Neural cell (in vitro differentiated cells): ENCODE measurements around the gene DEFB121. TPM values are rescaled to one million over a fixed set of nuclear protein-coding genes. Genes with fewer than 3 reads are reported as not detected.

ENCODE experiments used
- H2AFZ ChIP-seq: fragments of 200-600, 300-800 bp; sonication (generic), shearing (Covaris generic); 2 replicates; pipeline ENCODE4 v1.6.0; 2014; ENCODE audit warnings: low read depth, mild to moderate bottlenecking, antibody characterized with exemption, low read length, moderate library complexity
- H3F3A ChIP-seq: fragments of 200-600 bp; shearing (Covaris generic); 2 replicates; pipeline ENCODE4 v1.6.1; 2016; ENCODE audit warnings: mild to moderate bottlenecking, moderate library complexity, mixed read lengths, antibody characterized with exemption, low read length; ENCODE audit not compliant: insufficient read depth, poor library complexity, severe bottlenecking
- H3K27ac ChIP-seq: fragments of 200-600, 300-800 bp; sonication (generic), shearing (Covaris generic); 2 replicates; pipeline ENCODE4 v1.5.1; 2014; ENCODE audit warnings: mild to moderate bottlenecking, low read length, moderate library complexity
- H3K27me3 ChIP-seq: fragments of 300-800, 200-600 bp; sonication (generic), shearing (Covaris generic); 2 replicates; pipeline ENCODE4 v1.6.0; 2014; ENCODE audit warnings: mild to moderate bottlenecking, low read depth, low read length, moderate library complexity; ENCODE audit not compliant: insufficient read depth
- H3K36me3 ChIP-seq: fragments of 300-800, 200-600 bp; sonication (generic), shearing (Covaris generic); 2 replicates; pipeline ENCODE4 v1.5.1; 2014; ENCODE audit warnings: mild to moderate bottlenecking, antibody characterized with exemption, low read length, moderate library complexity; ENCODE audit not compliant: insufficient read depth
- H3K4me2 ChIP-seq: fragments of 300-800, 200-600 bp; sonication (generic), shearing (Covaris generic); 2 replicates; pipeline ENCODE4 v1.6.0; 2014; ENCODE audit warnings: mild to moderate bottlenecking, low read length
- H3K4me3 ChIP-seq: fragments of 300-800, 200-600 bp; sonication (generic), shearing (Covaris generic); 2 replicates; pipeline ENCODE4 v1.5.1; 2014; ENCODE audit warnings: mild to moderate bottlenecking, low read length, moderate library complexity
- H3K79me2 ChIP-seq: fragments of 200-600 bp; shearing (Covaris generic); replicated peaks from 2 replicates; pipeline ENCODE4 v1.6.0; 2014; ENCODE audit warnings: mild to moderate bottlenecking, low read length, moderate library complexity; ENCODE audit not compliant: insufficient read depth
- H3K9ac ChIP-seq: fragments of 300-800, 200-600 bp; sonication (generic), shearing (Covaris generic); 2 replicates; pipeline ENCODE4 v1.6.1; 2016; ENCODE audit warnings: mild to moderate bottlenecking, low read length, mixed read lengths
- H3K9me2 ChIP-seq: fragments of 200-600 bp; shearing (Covaris generic); 2 replicates; pipeline ENCODE4 v1.6.1; 2016; ENCODE audit warnings: mild to moderate bottlenecking, low read length, mixed read lengths; ENCODE audit not compliant: insufficient read depth
- H3K9me3 ChIP-seq: fragments of 200-600, 300-800 bp; sonication (generic), shearing (Covaris generic); 2 replicates; pipeline ENCODE4 v1.6.1; 2016; ENCODE audit warnings: mild to moderate bottlenecking, mixed run types, low read length, moderate library complexity, mixed read lengths
- H4K20me1 ChIP-seq: fragments of 200-600 bp; shearing (Covaris generic); 2 replicates; pipeline ENCODE4 v1.6.1; 2016; ENCODE audit warnings: mild to moderate bottlenecking, mixed run types; ENCODE audit not compliant: insufficient read depth
- CTCF ChIP-seq: fragments of 450-650 bp; IDR thresholded peaks from 2 replicates; pipeline ENCODE4 v1.5.1; 2014; ENCODE audit warnings: antibody characterized with exemption, mild to moderate bottlenecking, moderate library complexity; ENCODE audit not compliant: poor library complexity, severe bottlenecking
- EP300 ChIP-seq: fragments of 450-650 bp; conservative IDR thresholded peaks from 2 replicates; pipeline ENCODE4 v1.6.1; 2014; ENCODE audit warnings: antibody characterized with exemption, mild to moderate bottlenecking, moderate library complexity; ENCODE audit not compliant: poor library complexity, severe bottlenecking
- EZH2 ChIP-seq: fragments of 200-600, 300-800 bp; shearing (Covaris generic), sonication (generic); IDR thresholded peaks from 2 replicates; pipeline ENCODE4 v1.6.1; 2014; ENCODE audit warnings: antibody characterized with exemption, low read length, borderline replicate concordance, mild to moderate bottlenecking; ENCODE audit not compliant: insufficient read depth, poor library complexity, severe bottlenecking
- MXI1 ChIP-seq: fragments of 450-650 bp; conservative IDR thresholded peaks from 2 replicates; pipeline ENCODE4 v1.6.1; 2014; ENCODE audit warnings: antibody characterized with exemption, mild to moderate bottlenecking; ENCODE audit not compliant: poor library complexity, severe bottlenecking
- POLR2AphosphoS5 ChIP-seq: IDR thresholded peaks from 2 replicates; pipeline ENCODE4 v1.6.1; 2012
- RAD21 ChIP-seq: fragments of 450-650 bp; conservative IDR thresholded peaks from 2 replicates; pipeline ENCODE4 v1.6.1; 2014; ENCODE audit warnings: antibody characterized with exemption, mild to moderate bottlenecking, moderate library complexity
- REST ChIP-seq: IDR thresholded peaks from 2 replicates; pipeline ENCODE4 v1.6.1; 2012; ENCODE audit warnings: borderline replicate concordance
- SMC3 ChIP-seq: fragments of 450-650 bp; conservative IDR thresholded peaks from 2 replicates; pipeline ENCODE4 v1.6.1; 2014; ENCODE audit warnings: antibody characterized with exemption, mild to moderate bottlenecking, moderate library complexity; ENCODE audit not compliant: poor library complexity
- TAF1 ChIP-seq: IDR thresholded peaks from 2 replicates; pipeline ENCODE4 v1.6.1; 2012; ENCODE audit warnings: low read depth
- polyA minus RNA-seq: library from RNA; depleted of rRNA, polyadenylated mRNA; stranded (reverse); fragments of >200 nt; gene quantifications from 2 replicates; pipeline ENCODE4 v1.2.3, GENCODE V29; 2014
- polyA plus RNA-seq: library from polyadenylated mRNA; depleted of rRNA; stranded (reverse); fragments of >200 nt; gene quantifications from 2 replicates; pipeline ENCODE4 v1.2.3, GENCODE V29; 2014

The DEFB121 gene
- polyA plus RNA-seq (not detected in 2 replicates), polyA minus RNA-seq (not detected in 2 replicates)

GRCh38 chr20:31406115-31406514 is at the start of gene DEFB121:
Gene DEFB121, minus strand, starts transcription at chr20:31406215. Its CDS starts 63 bp downstream, at chr20:31406152.
- Histone ChIP-seq H3K27ac (no peak within 1 kb of the TSS), H4K20me1 (no peaks in the 10 kb centered on the region), H3K79me2 (no peaks in the 10 kb centered on the region), H3K27me3 (no peaks in the 10 kb centered on the region), H3K4me2 (no peak within 1 kb of the TSS), H3F3A (no peaks in the 10 kb centered on the region), H3K9ac (no peak within 1 kb of the TSS), H3K9me2 (no peaks in the 10 kb centered on the region), H3K4me3 (no peak within 1 kb of the TSS), H3K36me3 (no peaks in the 10 kb centered on the region), H2AFZ (no peak within 1 kb of the TSS), H3K9me3 (peaks cover 8% of the 10 kb centered on the region)
- no peak for TF ChIP-seq MXI1
- TF ChIP-seq POLR2AphosphoS5, result no peak
- no peak for TF ChIP-seq TAF1
- TF ChIP-seq RAD21, result no peak
- TF ChIP-seq CTCF, result no peak
- TF ChIP-seq EZH2, result no peak
- TF ChIP-seq REST, result no peak
- no peak for TF ChIP-seq EP300
- TF ChIP-seq SMC3, result no peak

GRCh38 chr20:31454361-31454760 is 48.3 kb upstream of the DEFB121 start:
- TF ChIP-seq REST (no peak), RAD21 (no peak), EZH2 (no peak), MXI1 (no peak), SMC3 (no peak), TAF1 (no peak), POLR2AphosphoS5 (no peak), CTCF (no peak), EP300 (no peak)
- no peaks in the 10 kb centered on the region for H3K9me3 ChIP-seq
- no peaks in the 10 kb centered on the region for H3K27me3 ChIP-seq

More at GRCh38 chr20:31454361-31454760, 48.3 kb upstream of the DEFB121 start:
- no peaks in the 10 kb centered on the region for H3K36me3 ChIP-seq
- H3K9ac ChIP-seq, result no peak overlapping the region
- H4K20me1 ChIP-seq, result no peaks in the 10 kb centered on the region
- no peaks in the 10 kb centered on the region for H3F3A ChIP-seq
- H2AFZ ChIP-seq, result no peak overlapping the region
- H3K27ac ChIP-seq, result no peak overlapping the region
- no peaks in the 10 kb centered on the region for H3K9me2 ChIP-seq
- H3K79me2 ChIP-seq, result no peaks in the 10 kb centered on the region
- no peak overlapping the region for H3K4me2 ChIP-seq
- no peak overlapping the region for H3K4me3 ChIP-seq
